CD4-positive, CD25-positive, alpha-beta regulatory T cell (primary cell): ENCODE results near the gene GATM. TPM values are rescaled to one million over a fixed set of nuclear protein-coding genes. Genes with fewer than 3 reads are reported as not detected.

Experiments used
- ATAC-seq, 2 donors: fragments of 150-1000 bp; cut with Tn5 transposase; one replicate each; pipeline ENCODE4 v1.10.0; 2021; ENCODE audit warnings: low read depth in 2 of 2, moderate number of reproducible peaks in 2 of 2, moderate library complexity in 1 of 2
- DNase-seq, 3 donors: peaks; one replicate each; pipeline versions ENCODE4 v3.0.0 to v3.0.0-alpha.2; 2012 to 2022; ENCODE audit warnings: mixed read lengths in 1 of 3
- H3K27ac ChIP-seq: one replicate; pipeline ENCODE4 v1.7.0; 2013; ENCODE audit warnings: mild to moderate bottlenecking, low read length; ENCODE audit not compliant: insufficient read depth, poor library complexity, severe bottlenecking
- H3K27me3 ChIP-seq: one replicate; pipeline ENCODE4 v1.7.0; 2013; ENCODE audit warnings: low read length; ENCODE audit not compliant: control insufficient read depth, insufficient read depth
- H3K36me3 ChIP-seq: one replicate; pipeline ENCODE4 v1.7.0; 2013; ENCODE audit warnings: mild to moderate bottlenecking, low read length, moderate library complexity; ENCODE audit not compliant: control insufficient read depth, insufficient read depth
- H3K4me1 ChIP-seq: 2 replicates; pipeline ENCODE4 v1.7.0; 2013; ENCODE audit warnings: mild to moderate bottlenecking, low read length; ENCODE audit not compliant: insufficient read depth, control insufficient read depth, poor library complexity, severe bottlenecking
- H3K4me3 ChIP-seq: one replicate; pipeline ENCODE4 v1.7.0; 2013; ENCODE audit warnings: low read depth, mild to moderate bottlenecking, low read length, moderate library complexity
- H3K9me3 ChIP-seq, 2 experiments: 1 replicate in 1 of 2; 2 replicates in 1 of 2; pipeline ENCODE4 v1.7.0; 2013; ENCODE audit warnings: low read length in 2 of 2, mild to moderate bottlenecking in 1 of 2, moderate library complexity in 1 of 2; ENCODE audit not compliant: control insufficient read depth in 2 of 2
- H3K27ac Mint-ChIP-seq, 3 donors: one replicate each; pipeline ENCODE4 v1.8.0; 2020 to 2022; ENCODE audit warnings: mild to moderate bottlenecking in 3 of 3, mixed read lengths in 3 of 3, moderate library complexity in 2 of 3
- H3K27me3 Mint-ChIP-seq: one replicate; pipeline ENCODE4 v1.8.0; 2022; ENCODE audit warnings: mild to moderate bottlenecking, mixed read lengths
- H3K36me3 Mint-ChIP-seq: one replicate; pipeline ENCODE4 v1.8.0; 2020; ENCODE audit warnings: mixed read lengths
- H3K4me1 Mint-ChIP-seq, 4 donors: one replicate each; pipeline ENCODE4 v1.8.0; 2020 to 2022; ENCODE audit warnings: mixed read lengths in 4 of 4, mild to moderate bottlenecking in 1 of 4
- H3K4me3 Mint-ChIP-seq, 4 donors: one replicate each; pipeline ENCODE4 v1.8.0; 2020 to 2022; ENCODE audit warnings: mild to moderate bottlenecking in 4 of 4, mixed read lengths in 4 of 4, moderate library complexity in 3 of 4
- H3K9me3 Mint-ChIP-seq, 7 donors: one replicate each; pipeline ENCODE4 v1.8.0; 2020 to 2022; ENCODE audit warnings: mixed read lengths in 7 of 7, mild to moderate bottlenecking in 3 of 7, moderate library complexity in 2 of 7
- polyA plus RNA-seq, 4 donors: library from polyadenylated mRNA; unstranded; fragments of 300-500 nt; fragmentation: Illumina TruSeq; gene quantifications; one replicate each; pipeline ENCODE4 v1.2.3, GENCODE V29; 2021
- total RNA-seq: library from RNA; stranded (reverse); gene quantifications from one replicate; pipeline ENCODE4 v1.2.3, GENCODE V29; 2022

GATM gene
- total and polyA plus RNA-seq, 5 donors from 2014 or later: 0.16 to 1.0 (median 0.86) TPM

GRCh38 chr15:45332694-45333093 is 45.6 kb downstream of the GATM start:
- Histone ChIP-seq H3K9me3 (no peaks in the 10 kb centered on the region), H3K36me3 (no peaks in the 10 kb centered on the region), H3K27me3 (peaks cover 5% of the 10 kb centered on the region), H3K27ac (no peak overlapping the region), H3K4me3 (no peak overlapping the region), H3K4me1 (peaks cover 4% of the 10 kb centered on the region)
- Mint-ChIP-seq H3K27ac (no peak overlapping the region), H3K4me3 (no peak overlapping the region), H3K36me3 (no peaks in the 10 kb centered on the region), H3K27me3 (peaks cover 26% of the 10 kb centered on the region), H3K4me1 (peaks cover 0 to 15% (median 7%) of the 10 kb centered on the region in 4 donors), H3K9me3 (peaks cover 0 to 1% (median 0%) of the 10 kb centered on the region in 7 donors)
- ATAC-seq (no peak), DNase-seq (no peak)

- peaks cover 0 to 11% (median 6%) of the 10 kb centered on the region in 4 donors for H3K4me1 Mint-ChIP-seq
- no peak overlapping the region for H3K27ac Mint-ChIP-seq
- Histone ChIP-seq H3K36me3 (no peaks in the 10 kb centered on the region), H3K4me1 (peaks cover 4% of the 10 kb centered on the region), H3K4me3 (no peak overlapping the region), H3K9me3 (no peaks in the 10 kb centered on the region), H3K27me3 (peaks cover 5% of the 10 kb centered on the region), H3K27ac (no peak overlapping the region)
- peaks cover 30% of the 10 kb centered on the region for H3K27me3 Mint-ChIP-seq
- no peak overlapping the region for H3K4me3 Mint-ChIP-seq
- no peak for DNase-seq
- ATAC-seq: no peak
- H3K36me3 Mint-ChIP-seq: no peaks in the 10 kb centered on the region
- peaks cover 0 to 1% (median 0%) of the 10 kb centered on the region in 7 donors for H3K9me3 Mint-ChIP-seq
These were observed 46.4 kb downstream of the GATM start for GRCh38 chr15:45331972-45332371.

- no peak overlapping the region for H3K4me3 ChIP-seq
- no peak overlapping the region for H3K27ac ChIP-seq
- H3K4me1 ChIP-seq: no peaks in the 10 kb centered on the region
- H3K27me3 ChIP-seq: peaks cover 5% of the 10 kb centered on the region
- no peak overlapping the region for H3K27ac Mint-ChIP-seq
- peaks cover 0 to 1% (median 0%) of the 10 kb centered on the region in 4 donors for H3K4me1 Mint-ChIP-seq
- peaks cover 0 to 1% (median 0%) of the 10 kb centered on the region in 7 donors for H3K9me3 Mint-ChIP-seq
- H3K36me3 Mint-ChIP-seq: no peaks in the 10 kb centered on the region
- DNase-seq (no peak), ATAC-seq (no peak)
- H3K9me3 ChIP-seq: no peaks in the 10 kb centered on the region
- no peaks in the 10 kb centered on the region for H3K36me3 ChIP-seq
- H3K27me3 Mint-ChIP-seq: peaks cover 38% of the 10 kb centered on the region
- no peak overlapping the region for H3K4me3 Mint-ChIP-seq
These were observed 49.7 kb downstream of the GATM start for GRCh38 chr15:45328663-45329062.

GRCh38 chr15:45326741-45327140 is 51.6 kb downstream of the GATM start:
- peaks cover 0 to 2% (median 0%) of the 10 kb centered on the region in 7 donors for H3K9me3 Mint-ChIP-seq
- H3K4me1 ChIP-seq: no peaks in the 10 kb centered on the region
- DNase-seq: no peak
- H3K9me3 ChIP-seq: no peaks in the 10 kb centered on the region
- H3K36me3 ChIP-seq: no peaks in the 10 kb centered on the region
- ATAC-seq: no peak
- no peak overlapping the region for H3K27ac ChIP-seq
- no peak overlapping the region for H3K27ac Mint-ChIP-seq
- H3K36me3 Mint-ChIP-seq: no peaks in the 10 kb centered on the region
- H3K27me3 Mint-ChIP-seq: peaks cover 41% of the 10 kb centered on the region
- no peak overlapping the region for H3K4me3 Mint-ChIP-seq
- H3K27me3 ChIP-seq: peaks cover under 1% of the 10 kb centered on the region
- no peak overlapping the region for H3K4me3 ChIP-seq
- H3K4me1 Mint-ChIP-seq: no peaks in the 10 kb centered on the region

GRCh38 chr15:45326280-45326679 is 52.1 kb downstream of the GATM start:
- DNase-seq (no peak), ATAC-seq (no peak)
- Histone ChIP-seq H3K9me3 (no peaks in the 10 kb centered on the region), H3K27me3 (no peaks in the 10 kb centered on the region), H3K36me3 (no peaks in the 10 kb centered on the region), H3K27ac (no peak overlapping the region), H3K4me3 (no peak overlapping the region), H3K4me1 (no peaks in the 10 kb centered on the region)
- H3K36me3 Mint-ChIP-seq: no peaks in the 10 kb centered on the region
- peaks cover 0 to 2% (median 0%) of the 10 kb centered on the region in 7 donors for H3K9me3 Mint-ChIP-seq
- H3K27me3 Mint-ChIP-seq: peaks cover 41% of the 10 kb centered on the region
- no peaks in the 10 kb centered on the region for H3K4me1 Mint-ChIP-seq
- H3K27ac Mint-ChIP-seq: no peak overlapping the region
- no peak overlapping the region for H3K4me3 Mint-ChIP-seq

GRCh38 chr15:45320581-45321205 is 57.7 kb downstream of the GATM start:
- H3K9me3 Mint-ChIP-seq: peaks cover 0 to 4% (median 0%) of the 10 kb centered on the region in 7 donors
- no peak overlapping the region for H3K4me3 Mint-ChIP-seq
- H3K36me3 ChIP-seq: no peaks in the 10 kb centered on the region
- no peaks in the 10 kb centered on the region for H3K4me1 ChIP-seq
- no peak for DNase-seq
- no peaks in the 10 kb centered on the region for H3K36me3 Mint-ChIP-seq
- H3K4me3 ChIP-seq: no peak overlapping the region
- no peaks in the 10 kb centered on the region for H3K27me3 ChIP-seq
- peaks cover 26% of the 10 kb centered on the region for H3K27me3 Mint-ChIP-seq
- H3K27ac ChIP-seq: no peak overlapping the region
- H3K27ac Mint-ChIP-seq: no peak overlapping the region
- ATAC-seq: no peak
- no peaks in the 10 kb centered on the region for H3K9me3 ChIP-seq
- H3K4me1 Mint-ChIP-seq: no peaks in the 10 kb centered on the region

- no peak for ATAC-seq
- no peaks in the 10 kb centered on the region for H3K4me1 ChIP-seq
- Mint-ChIP-seq H3K27me3 (peaks cover 20% of the 10 kb centered on the region), H3K36me3 (peaks cover 3% of the 10 kb centered on the region), H3K4me1 (no peaks in the 10 kb centered on the region), H3K27ac (no peak overlapping the region), H3K9me3 (peaks cover 0 to 4% (median 0%) of the 10 kb centered on the region in 7 donors), H3K4me3 (no peak overlapping the region)
- no peaks in the 10 kb centered on the region for H3K36me3 ChIP-seq
- no peak overlapping the region for H3K27ac ChIP-seq
- H3K9me3 ChIP-seq: no peaks in the 10 kb centered on the region
- no peaks in the 10 kb centered on the region for H3K27me3 ChIP-seq
- no peak for DNase-seq
- no peak overlapping the region for H3K4me3 ChIP-seq
These were observed 58.7 kb downstream of the GATM start for GRCh38 chr15:45319472-45320214.
